ENCODE data around the gene MPL. TPM values are rescaled to one million over a fixed set of nuclear protein-coding genes. Genes with fewer than 3 reads are reported as not detected.

Gene MPL
- total RNA-seq, 2 donors from 2014 or later = 0.39 TPM; not detected in 1

- H3K36me3 ChIP-seq = no peaks in the 10 kb centered on the region
- peak overlapping the region; percentile 87 to 91 for H3K27ac ChIP-seq
- DNase-seq (ENCODE audit: low spot score) = peak; percentile 78
- H3K4me3 ChIP-seq = peak overlapping the region; percentile 41 to 54
- peaks cover 0 to 45% of the 10 kb centered on the region in 2 donors for H3K4me1 ChIP-seq
- no peak for TF ChIP-seq CTCF (IDR thresholded peaks at IDR 0.05)
- no peaks in the 10 kb centered on the region for H3K9me3 ChIP-seq
- H3K27me3 ChIP-seq = no peaks in the 10 kb centered on the region
Measured at GRCh38 chr1:43348809-43349593, 11.4 kb downstream of the MPL start.

GRCh38 chr1:43349594-43350306 is 12.1 kb downstream of the MPL start:
- TF ChIP-seq CTCF (IDR thresholded peaks at IDR 0.05) = no peak
- peak overlapping the region; percentile 41 to 54 for H3K4me3 ChIP-seq
- H3K27me3 ChIP-seq = no peaks in the 10 kb centered on the region
- no peaks in the 10 kb centered on the region for H3K36me3 ChIP-seq
- H3K27ac ChIP-seq = peak overlapping the region; percentile 87 to 91
- peaks cover 0 to 38% of the 10 kb centered on the region in 2 donors for H3K4me1 ChIP-seq
- H3K9me3 ChIP-seq = no peaks in the 10 kb centered on the region
- DNase-seq (ENCODE audit: low spot score) = no peak

GRCh38 chr1:43350976-43351375 is 13.4 kb downstream of the MPL start:
- no peaks in the 10 kb centered on the region for H3K36me3 ChIP-seq
- no peak for TF ChIP-seq CTCF (IDR thresholded peaks at IDR 0.05)
- no peaks in the 10 kb centered on the region for H3K27me3 ChIP-seq
- H3K9me3 ChIP-seq = no peaks in the 10 kb centered on the region
- no peak overlapping the region for H3K4me3 ChIP-seq
- no peak for DNase-seq (ENCODE audit: low spot score)
- peaks cover 0 to 27% of the 10 kb centered on the region in 2 donors for H3K4me1 ChIP-seq
- H3K27ac ChIP-seq = no peak overlapping the region

GRCh38 chr1:43351421-43352350 is 14.1 kb downstream of the MPL start:
- Histone ChIP-seq H3K27ac (no peak overlapping the region), H3K9me3 (no peaks in the 10 kb centered on the region), H3K4me1 (peaks cover 0 to 26% of the 10 kb centered on the region in 2 donors), H3K36me3 (no peaks in the 10 kb centered on the region), H3K27me3 (no peaks in the 10 kb centered on the region), H3K4me3 (no peak overlapping the region)
- no peak for DNase-seq (ENCODE audit: low spot score)
- TF ChIP-seq CTCF (IDR thresholded peaks at IDR 0.05) = no peak

- H3K4me1 ChIP-seq = peaks cover 0 to 24% of the 10 kb centered on the region in 2 donors
- TF ChIP-seq CTCF (IDR thresholded peaks at IDR 0.05) = no peak
- H3K4me3 ChIP-seq = no peak overlapping the region
- H3K27me3 ChIP-seq = no peaks in the 10 kb centered on the region
- DNase-seq (ENCODE audit: low spot score) = no peak
- H3K27ac ChIP-seq = no peak overlapping the region
- H3K9me3 ChIP-seq = no peaks in the 10 kb centered on the region
- H3K36me3 ChIP-seq = no peaks in the 10 kb centered on the region
Measured at GRCh38 chr1:43352351-43352705, 14.7 kb downstream of the MPL start.

Data from right atrium auricular region (tissue), 2 donors.